SHP77 (cell line): ENCODE results near the gene LY9.

Experiments
- DNase-seq, 2 experiments: peaks; one replicate each; lab custom pipeline; 2025; lab: John Stamatoyannopoulos, UW

Gene LY9

DNA sequence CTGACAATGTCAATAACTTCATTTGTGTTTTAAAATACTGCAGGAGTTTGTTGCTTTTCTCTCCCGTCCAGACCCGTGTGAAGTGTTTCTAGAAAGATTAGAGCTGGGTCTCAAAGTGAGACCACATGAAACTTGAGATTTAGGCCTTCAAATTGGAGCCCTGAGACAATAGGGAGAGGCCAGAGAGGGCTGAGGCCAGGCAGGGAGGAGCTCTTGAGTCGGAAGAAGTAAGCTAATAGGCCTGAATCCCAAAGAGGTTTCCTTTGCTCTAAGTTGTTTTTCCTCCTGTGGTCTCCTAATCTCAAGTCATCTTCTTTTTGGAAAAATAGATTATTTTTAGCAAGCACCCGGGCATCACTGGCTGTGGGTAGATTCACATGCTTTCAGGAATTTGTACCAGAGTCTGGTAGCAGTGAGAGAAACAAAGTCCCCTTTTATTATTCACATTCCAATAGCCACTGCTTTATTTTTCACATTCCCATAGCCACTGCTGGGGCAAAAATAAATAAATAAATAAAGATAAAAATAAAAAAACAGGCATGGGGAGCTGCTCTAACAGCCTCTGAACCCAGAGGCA lies 41.1 kb downstream of the LY9 start:
- DNase-seq: no peak

DNA sequence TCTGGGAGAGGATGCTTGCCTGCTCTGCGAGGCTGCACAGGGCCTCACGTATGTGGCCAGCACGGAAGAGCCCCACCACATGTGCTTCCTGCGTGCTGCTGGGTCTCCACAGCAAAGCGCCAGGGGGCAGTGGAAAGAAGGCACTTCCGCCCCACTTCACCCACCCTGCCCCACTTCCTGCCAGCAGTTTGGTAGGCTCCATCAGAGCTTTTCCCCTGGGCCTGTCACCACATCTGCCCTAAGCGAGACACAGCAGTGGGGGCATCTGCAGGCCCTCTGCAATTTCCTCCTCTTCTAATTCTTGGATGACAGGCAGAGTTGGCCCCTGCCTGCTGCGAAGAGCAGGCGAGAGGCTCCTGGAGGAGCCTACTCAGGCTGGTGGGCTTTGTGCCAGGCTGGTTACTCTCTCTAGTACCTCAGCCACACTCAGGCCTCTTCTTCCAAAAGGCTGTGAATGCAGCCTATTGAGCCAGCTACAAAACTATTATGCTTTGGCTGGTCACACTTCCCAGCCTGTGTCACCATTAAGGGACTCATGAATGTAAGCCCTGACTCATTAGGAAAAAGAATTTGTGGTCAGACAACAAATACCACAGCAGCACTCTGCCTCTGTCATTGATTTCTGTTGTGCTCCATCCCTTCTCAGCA lies 41.7 kb downstream of the LY9 start:
- peak in 1 of 2 experiments; percentile 19 for DNase-seq

DNA sequence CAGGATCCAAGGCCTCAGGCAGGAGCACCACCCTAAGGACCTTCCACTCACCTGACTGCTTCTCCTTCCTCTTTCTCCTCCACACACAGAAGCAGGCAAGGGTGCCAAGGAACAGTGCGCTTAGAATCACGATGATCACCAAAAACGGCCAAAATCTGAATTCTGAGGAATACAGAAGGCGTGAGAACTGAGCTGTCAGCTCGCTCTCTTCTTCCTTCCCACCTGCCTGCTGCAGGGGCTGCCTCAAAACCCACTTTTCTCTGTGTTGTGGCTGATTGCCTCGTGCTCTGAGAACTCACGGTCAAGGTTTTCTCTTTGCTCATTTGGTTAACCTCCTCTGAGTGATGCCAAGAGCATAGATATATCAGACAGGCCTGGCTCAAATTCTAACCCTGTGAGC lies 42.9 kb downstream of the LY9 start:
- DNase-seq: no peak

DNA sequence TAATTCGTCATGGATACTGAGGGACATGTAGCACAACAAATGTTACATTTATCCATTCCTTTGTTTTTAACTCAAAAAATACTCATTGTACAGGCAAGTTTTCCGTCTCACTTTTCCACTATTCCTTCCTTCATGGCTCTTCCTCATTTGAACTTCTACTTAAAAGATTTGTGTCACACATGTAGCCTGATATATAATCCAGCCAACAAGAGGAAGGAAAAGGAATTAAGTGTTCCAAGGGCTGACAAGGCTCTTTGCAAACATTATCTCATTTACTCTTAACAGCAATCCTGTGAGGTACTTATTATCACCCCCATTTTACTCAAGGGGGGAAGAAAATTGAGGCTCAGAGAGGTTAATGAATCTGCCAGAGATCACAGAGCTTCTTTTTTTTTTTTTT lies 43.8 kb downstream of the LY9 start:
- DNase-seq: no peak

DNA sequence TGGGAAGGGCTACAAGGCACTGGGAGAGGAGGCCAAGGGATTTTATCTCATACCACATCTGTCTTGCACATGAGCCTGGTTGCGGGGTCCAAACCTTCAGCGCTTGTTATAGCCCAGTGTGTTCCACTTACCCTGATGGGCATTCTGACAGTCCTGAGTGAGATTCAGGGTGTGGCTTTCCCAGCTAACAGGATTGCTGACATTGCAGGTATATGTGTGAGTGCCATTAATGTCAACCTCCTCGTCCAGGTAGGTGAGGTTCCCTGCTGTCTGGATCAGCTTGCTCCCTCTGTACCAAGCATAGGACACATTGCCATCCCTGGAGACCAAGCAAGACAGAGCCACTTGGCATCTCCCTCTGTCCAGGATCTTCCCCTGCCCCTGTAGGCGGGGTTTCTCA lies 45.1 kb downstream of the LY9 start:
- DNase-seq: no peak

DNA sequence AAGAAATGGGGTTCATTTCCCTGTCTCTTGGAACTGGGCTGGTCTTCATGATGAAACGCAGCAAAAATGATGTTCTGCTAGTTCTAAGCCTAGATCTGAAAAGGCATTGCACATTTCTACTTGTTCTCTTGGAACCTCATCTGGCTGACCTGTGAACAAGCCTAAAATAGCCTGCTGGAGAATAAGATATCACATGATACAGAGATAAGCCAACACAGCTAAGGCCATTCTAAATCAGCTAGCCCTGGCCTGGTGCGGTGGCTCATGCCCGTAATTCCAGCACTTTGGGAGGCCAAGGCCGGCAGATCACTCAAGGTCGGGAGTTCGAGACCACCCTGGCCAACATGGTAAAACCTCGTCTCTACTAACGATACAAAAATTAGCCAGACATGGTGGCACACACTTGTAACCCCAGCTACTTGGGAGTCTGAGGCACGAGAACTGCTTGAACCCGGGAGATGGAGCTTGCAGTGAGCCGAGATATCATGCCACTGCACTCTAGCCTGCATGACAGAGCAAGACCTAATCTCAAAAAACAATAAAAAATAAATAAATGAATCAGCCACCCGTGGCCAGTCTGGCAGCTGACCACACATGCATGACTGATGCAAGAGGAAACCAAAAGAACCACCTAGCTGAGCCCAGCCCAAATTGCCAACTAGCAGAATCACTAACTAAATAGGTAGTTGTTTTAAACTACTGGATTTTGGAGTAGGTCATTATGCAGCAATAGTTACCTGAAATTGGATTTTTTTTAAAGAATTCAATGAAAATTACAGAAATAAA lies 48.7 kb downstream of the LY9 start:
- no peak for DNase-seq

DNA sequence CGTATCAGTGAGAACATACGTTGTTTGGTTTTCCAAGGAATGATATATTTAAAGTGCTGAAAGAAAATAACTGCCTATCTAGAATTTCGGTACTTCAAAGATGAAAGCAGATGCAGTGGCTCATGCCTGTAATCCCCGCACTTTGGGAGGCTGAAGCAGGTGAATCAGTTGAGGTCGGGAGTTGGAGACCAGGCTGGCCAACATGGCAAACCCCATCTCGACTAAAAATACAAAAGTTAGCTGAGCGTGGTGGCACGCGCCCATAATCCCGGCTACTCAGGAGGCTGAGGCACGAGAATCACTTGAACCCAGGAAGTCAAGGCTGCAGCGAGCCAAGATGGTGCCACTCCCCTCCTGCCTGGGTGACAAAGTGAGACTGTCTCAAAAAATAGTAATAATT lies 50.3 kb downstream of the LY9 start:
- DNase-seq: no peak

DNA sequence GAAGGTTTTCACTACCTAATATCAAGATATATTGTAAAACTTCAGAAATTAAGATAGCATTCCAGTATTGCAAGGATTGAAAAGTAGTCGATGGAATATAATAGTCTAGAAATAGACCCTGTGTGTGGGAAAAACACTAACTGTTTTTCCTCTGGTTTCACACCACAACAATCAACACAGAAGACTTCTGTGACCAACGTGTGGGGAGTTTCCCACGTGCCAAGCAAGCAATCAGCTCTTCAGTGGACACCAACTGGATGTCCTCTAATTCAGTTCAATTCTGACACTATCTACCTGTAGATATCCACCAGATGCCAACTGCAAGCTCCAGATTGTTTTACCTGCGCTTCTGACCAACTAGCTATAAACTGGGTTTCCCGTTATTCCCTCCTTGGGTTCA lies 54.6 kb downstream of the LY9 start:
- no peak for DNase-seq

DNA sequence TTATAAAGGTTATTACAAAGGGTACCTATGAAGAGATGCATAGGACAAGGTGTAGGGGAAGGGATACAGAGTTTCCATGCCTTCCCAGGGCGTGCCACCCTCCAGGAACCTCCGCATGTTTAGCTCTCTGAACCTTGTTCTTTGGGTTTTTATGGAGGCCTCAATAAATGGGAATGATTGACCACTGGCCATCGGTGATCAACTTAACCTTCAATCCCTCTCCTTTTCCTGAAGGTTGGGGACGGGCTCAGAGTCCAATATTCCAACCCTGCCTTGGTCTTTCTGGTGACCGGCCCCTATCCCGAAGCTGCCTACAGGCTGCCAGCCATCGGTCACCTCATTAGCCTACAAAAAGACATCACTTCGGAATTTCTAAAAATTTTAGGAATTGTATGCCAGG lies 55.0 kb downstream of the LY9 start:
- no peak for DNase-seq

DNA sequence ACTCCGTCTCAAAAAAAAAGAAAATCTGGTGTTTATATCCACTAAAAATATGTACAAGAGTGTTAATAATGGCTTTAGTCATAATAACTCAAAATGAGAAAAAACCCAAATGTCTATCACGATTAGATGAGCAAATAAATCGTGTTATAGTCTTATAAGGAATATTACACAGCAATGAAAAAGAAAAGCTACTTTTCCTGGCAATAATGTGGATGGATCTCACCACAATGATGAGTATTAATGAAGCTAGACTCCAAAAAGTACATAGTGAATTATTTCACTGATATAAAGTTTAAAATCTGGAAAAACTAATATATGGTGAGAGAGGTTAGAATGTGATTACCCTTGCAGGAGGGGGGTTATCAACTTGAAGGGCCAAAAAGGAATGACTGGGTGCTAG lies 57.0 kb downstream of the LY9 start:
- no peak for DNase-seq

DNA sequence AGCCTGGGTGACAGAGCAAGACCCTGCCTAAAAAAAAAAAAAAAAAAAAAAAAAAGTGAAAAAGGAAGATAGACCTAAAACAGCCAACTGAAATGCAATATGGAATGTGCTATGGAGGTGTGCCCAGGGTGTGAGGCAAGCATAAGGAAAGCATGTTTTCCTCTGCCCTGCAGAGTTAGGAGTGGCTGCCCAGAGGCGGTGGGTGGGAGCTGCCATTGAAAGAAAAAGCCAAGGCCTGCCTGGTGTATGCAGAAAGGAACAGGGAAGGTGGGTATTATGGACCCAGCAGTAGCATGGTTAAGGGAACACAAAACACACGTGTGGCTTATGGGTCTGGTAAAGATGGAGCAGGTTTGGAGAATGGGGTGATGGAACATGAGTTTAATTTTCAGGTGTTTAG lies 57.8 kb downstream of the LY9 start:
- no peak for DNase-seq

DNA sequence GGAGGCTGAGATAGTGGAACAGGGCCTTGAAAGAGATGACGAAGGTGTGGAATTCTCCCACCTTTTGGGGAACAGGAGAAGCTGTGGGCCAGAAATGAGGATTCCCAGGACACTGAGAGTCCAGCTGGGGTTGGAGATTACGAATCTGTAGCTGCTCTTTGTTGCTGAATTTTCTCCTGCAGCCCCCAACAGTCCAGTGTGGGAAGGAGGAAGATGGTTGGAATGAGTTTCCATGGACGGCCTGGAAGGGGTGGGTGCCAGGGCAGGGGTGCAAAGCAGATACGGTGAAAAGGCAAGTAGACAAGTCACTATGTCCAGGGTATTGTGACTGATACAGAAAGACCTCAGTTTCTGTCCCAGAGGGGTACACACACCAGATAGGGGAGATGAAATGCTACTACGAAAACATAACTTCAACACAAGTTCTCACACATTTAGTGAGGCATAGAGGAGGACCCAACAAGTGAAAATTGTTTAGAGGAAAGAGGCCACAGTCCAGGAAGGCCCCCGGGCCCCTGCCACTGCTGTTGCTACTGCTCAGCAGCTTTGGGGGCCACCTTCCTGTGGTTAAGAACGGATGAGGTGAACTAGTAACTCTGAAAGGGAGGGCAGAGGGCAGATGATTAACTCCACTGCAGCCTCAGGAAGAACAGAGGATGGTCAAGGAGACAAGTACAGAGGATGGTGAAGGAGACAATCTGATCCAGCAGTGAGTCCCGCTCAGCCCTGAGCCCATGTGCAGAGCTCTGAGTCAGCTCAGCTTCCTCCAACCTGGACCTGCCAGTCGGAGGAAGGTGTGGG lies 59.4 kb downstream of the LY9 start:
- no peak for DNase-seq

DNA sequence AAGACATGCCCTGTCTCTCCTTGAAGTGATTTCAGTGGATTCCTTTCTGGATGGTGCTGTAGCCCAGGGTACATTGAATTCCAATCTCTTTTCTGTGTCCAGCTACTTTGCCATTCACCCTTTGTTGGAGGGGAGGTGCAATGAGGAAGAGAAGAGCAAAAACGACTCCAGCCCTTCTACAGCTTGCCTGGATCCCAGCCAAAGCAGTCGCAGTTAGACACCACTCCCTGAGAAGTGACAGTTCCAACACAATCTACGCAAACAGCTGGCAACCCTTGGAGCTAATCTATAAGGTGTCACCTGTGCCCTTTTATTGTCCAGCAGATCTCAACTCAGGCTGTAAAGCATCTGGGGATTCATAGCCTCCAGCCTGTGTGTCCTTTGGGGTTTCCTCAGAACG lies 62.1 kb downstream of the LY9 start:
- DNase-seq: peak in 1 of 2 experiments; percentile 9

DNA sequence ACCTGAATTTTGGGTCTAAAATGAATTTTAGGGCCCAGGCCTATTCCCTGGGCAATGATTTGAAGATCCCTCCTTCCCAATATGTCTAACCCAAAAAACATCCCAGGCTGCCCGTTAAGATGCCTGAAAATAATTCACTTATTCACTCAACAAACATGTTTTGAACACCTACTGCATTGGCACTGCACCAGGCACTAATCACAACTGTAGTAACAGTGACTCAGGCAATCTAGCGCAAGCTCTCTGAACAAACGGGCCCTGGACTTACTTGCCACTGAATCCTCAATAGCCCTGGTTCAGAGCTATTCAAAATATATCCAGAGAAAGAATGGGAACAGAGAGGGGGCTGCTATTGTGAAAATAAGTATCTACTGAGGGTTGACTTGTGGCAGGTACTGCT lies 62.5 kb downstream of the LY9 start:
- DNase-seq: no peak

DNA sequence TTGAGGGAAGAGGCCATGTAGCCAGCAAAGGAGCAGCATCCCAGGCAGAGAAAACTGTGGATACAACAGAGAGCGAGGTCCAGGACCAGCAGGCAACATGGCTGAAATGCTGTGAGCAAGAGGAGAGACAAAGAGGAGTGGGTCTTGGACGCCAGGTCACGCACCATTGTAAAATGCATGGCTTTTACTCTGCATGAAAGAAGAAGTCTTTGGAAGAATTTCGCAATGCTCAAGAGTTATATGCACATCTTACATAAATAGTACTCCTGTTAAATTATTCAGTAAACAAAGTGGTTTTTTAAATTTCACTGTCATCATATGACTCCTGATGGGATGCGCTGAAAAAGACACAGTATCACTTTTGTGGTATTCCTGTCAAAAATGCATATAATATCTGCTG lies 63.2 kb downstream of the LY9 start:
- DNase-seq: no peak

DNA sequence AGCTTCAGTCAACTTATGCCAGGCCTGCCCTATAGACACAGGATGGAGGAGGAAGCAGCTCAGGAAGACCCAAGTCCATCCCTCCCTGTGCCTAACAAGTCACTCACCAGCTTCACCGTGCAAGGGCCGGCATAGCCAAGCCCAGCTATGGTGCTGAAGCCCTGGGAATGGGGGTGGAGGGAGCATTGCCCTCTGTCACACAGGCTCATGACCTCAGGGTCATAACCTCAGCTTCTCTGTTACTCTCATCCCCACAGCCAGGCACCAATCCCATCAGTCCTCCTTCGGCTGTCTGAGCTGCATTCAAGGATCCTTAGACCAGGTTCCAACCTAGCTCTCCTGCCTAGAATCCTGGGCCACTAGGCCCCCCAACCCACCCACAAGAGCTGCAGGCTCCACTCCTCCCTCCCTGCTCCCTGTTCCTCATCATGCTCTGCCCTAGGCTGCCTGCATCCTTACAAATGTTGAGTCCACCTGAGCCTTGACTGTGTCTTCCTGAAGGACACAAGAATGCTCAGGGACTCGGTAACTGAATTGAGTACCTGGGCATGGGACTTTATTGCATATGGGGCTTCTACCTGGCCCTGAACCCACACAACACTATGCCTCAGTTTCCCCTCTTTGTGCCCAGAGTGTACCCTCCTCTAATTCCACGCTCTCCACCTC lies 65.0 kb downstream of the LY9 start:
- DNase-seq: no peak

DNA sequence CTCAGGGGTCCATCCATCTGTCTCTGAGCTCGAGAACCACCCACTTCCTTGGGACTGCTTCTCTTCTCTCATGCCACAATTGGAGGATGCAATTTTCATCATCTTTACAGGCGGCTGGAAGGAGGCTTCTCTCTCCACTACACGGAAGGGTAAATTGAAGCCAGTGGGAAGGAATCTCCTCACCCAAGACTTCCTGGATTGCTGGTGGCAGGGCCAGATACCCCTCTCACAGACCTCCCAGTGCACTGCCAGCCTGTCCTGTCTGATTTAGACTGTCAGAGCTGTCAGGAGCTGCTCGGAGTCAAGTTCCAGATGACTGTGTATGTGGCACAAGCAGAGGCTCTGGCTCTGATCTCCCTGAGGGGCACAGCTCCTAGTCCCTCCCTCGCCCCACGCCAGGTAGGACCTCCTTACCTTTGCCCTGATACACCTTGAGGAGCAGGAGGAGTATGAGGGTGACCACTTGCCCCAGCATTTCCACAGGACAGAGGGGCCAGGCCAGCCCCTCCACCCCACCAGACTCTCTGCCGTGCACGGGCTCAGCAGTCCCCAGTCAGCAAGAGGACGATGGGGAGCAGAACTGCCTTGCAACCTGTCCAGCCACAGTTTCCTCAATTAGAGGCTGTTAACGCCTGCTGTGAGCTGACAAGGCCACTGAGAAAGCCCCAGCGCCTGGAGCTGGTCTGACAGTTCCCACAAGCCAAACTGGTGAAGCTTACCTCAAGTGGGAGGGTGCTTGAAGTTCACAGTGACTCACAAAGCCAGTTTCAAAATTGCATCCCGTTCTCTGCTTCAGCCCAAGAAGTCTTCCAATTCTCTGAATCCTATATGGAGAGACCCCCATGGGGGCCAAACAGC lies 66.5 kb downstream of the LY9 start, which contains the start of gene CD244:
TSS of gene CD244 (minus strand) at position 685 of the 858 bp plus-strand sequence. CDS start at position 475, 210 bp downstream.
- DNase-seq: no peak

DNA sequence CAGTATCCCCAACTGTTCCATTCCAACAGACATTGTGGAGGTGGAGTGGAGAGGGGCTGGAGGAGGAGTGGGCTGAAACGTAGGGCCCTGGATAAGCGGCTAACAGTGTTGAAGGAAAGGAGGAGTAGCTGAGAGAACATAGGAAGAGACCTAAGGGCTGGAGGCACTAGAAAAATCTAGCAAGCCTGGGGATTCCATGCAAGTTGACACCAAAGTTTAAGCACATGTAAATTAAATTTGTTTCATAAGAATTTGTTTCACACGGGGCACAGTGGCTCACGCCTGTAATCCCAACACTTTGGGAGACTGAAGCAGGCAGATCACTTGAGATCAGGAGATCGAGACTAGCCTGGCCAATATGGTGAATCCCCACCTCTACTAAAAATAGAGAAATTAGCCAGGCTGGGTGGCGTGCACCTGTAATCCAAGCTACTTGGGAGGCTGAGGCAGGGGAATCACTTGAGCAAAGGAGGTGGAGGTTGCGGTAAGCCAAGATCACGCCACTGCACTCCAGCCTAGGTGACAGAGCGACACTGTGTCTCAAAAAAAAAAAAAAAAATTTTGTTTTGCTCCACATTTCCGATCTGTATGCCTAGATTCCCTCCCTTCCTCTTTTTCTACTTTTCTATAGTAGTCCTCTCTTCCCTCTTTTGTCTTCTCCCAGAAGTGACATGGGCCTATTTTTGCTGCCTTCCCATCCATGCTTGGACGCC lies 67.2 kb downstream of the LY9 start:
- no peak for DNase-seq

DNA sequence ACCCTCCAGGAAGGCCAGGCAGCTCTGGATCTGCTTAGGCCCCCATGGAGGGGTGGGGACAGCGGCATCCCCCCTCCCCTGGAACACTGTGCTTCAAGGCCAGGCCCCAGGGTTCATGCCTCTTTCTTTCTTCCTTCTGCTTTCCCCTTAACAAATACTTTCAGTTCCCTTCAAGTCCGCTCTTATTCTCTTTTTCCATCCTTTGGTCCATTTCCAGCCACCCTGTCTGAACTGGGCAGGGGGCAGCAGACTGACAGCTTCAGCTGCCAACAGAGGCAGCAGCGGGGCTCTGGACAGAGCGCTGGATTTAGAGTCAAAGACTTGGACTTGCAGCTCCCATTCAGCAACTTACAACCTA lies 67.8 kb downstream of the LY9 start:
- no peak for DNase-seq

DNA sequence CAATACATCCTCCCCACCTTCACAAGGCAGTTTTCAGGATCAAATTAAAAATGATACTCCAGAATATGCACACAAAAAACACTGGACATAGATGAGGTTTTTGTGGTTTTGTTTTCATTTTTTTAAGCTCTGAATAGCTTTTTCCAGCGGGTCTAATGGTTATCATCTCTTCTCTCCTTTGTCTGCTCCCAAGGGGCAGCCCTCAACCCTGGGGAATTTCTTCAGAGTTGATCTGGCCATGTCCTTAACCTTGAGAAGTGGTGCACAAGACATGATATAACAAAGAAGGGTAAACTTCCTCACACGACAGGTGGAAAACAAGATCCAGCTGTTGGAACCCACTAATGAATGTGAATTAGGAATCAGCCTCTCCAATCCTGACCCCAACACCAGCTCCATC lies 68.2 kb downstream of the LY9 start:
- DNase-seq: no peak
